T47D (cell line): Measurements from ENCODE around the gene SP9.

Experiments
- DNase-seq, 2 experiments: peaks; one replicate each; pipeline versions ENCODE4 v3.0.0 to v3.0.0-alpha.2; 2011 to 2012; ENCODE audit warnings: low read depth in 1 of 2, low spot score in 1 of 2
- JUND ChIP-seq: IDR thresholded peaks from 2 replicates; pipeline ENCODE4 v1.6.1; 2012; ENCODE audit warnings: low read depth
- in situ Hi-C: cut with HindIII; loops from 2 replicates; pipeline ENCODE4 v1.10.0; 2016; ENCODE audit warnings: low sequenced_read_pairs, low pct_unique_long_range_greater_than_20kb

The SP9 gene

GRCh38 chr2:174328114-174328960, 6.4 kb upstream of the SP9 start:
- DNase-seq = no peak
- in situ Hi-C loops = no loop called here
- TF ChIP-seq JUND = no peak

- no peak for TF ChIP-seq JUND
- in situ Hi-C loops = no loop called here
- no peak for DNase-seq
Observed at GRCh38 chr2:174328961-174329715, 5.6 kb upstream of the SP9 start.

GRCh38 chr2:174330945-174331594, 3.7 kb upstream of the SP9 start:
- no peak for DNase-seq
- in situ Hi-C loops = no loop called here
- no peak for TF ChIP-seq JUND

GRCh38 chr2:174331595-174332216, 3.0 kb upstream of the SP9 start:
- no peak for DNase-seq
- in situ Hi-C loops = no loop called here
- no peak for TF ChIP-seq JUND

- no peak for TF ChIP-seq JUND
- no peak for DNase-seq
- in situ Hi-C loops = no loop called here
Observed at GRCh38 chr2:174332217-174332963, 2.4 kb upstream of the SP9 start.

GRCh38 chr2:174333017-174333371, 1.8 kb upstream of the SP9 start:
- TF ChIP-seq JUND = no peak
- in situ Hi-C loops = no loop called here
- no peak for DNase-seq

GRCh38 chr2:174333372-174334277, 1.1 kb upstream of the SP9 start:
- in situ Hi-C loops = no loop called here
- TF ChIP-seq JUND = no peak
- DNase-seq = peak in 1 of 2 experiments; percentile 64

- DNase-seq = no peak
- TF ChIP-seq JUND = no peak
- in situ Hi-C loops = no loop called here
Observed at GRCh38 chr2:174334278-174334715, 457 bp upstream of the SP9 start.

- in situ Hi-C loops = no loop called here
- no peak for TF ChIP-seq JUND
- no peak for DNase-seq
Observed at GRCh38 chr2:174335254-174335987, 667 bp downstream of the SP9 start.

- no peak for DNase-seq
- TF ChIP-seq JUND = no peak
- in situ Hi-C loops = no loop called here
Observed at GRCh38 chr2:174335988-174336500, 1.3 kb downstream of the SP9 start.
